Esophagus muscularis mucosa (tissue), 4 donors: ENCODE data around the gene BRD3. TPM values are rescaled to one million over a fixed set of nuclear protein-coding genes. Genes with fewer than 3 reads are reported as not detected.

ENCODE experiments used
- DNase-seq: peaks from one replicate; pipeline ENCODE4 v3.0.0-alpha.2; 2017; ENCODE audit errors: extremely low spot score
- H3K27ac ChIP-seq, 4 donors: fragments of 200-600 bp; sonication (generic); replicated peaks in 1 of 4; 1 replicate in 3 of 4; 2 replicates in 1 of 4; pipeline ENCODE4 v1.5.1; 2016 to 2019; ENCODE audit warnings: mild to moderate bottlenecking in 1 of 4
- H3K27me3 ChIP-seq, 4 donors: fragments of 200-600 bp; sonication (generic); one replicate each; pipeline versions ENCODE4 v1.5.1 to v1.6.0; 2016 to 2019
- H3K36me3 ChIP-seq, 4 donors: fragments of 200-600 bp; sonication (generic); one replicate each; pipeline ENCODE4 v1.5.1; 2016 to 2019
- H3K4me1 ChIP-seq, 4 donors: fragments of 200-600 bp; sonication (generic); one replicate each; pipeline ENCODE4 v1.5.1; 2016 to 2019
- H3K4me3 ChIP-seq, 4 donors: fragments of 200-600 bp; sonication (generic); 1 replicate in 2 of 4; 2 replicates in 2 of 4; pipeline ENCODE4 v1.5.1; 2016 to 2019; ENCODE audit warnings: mild to moderate bottlenecking in 4 of 4, moderate library complexity in 1 of 4
- H3K9me3 ChIP-seq, 4 donors: fragments of 200-600 bp; sonication (generic); 1 replicate in 3 of 4; 2 replicates in 1 of 4; pipeline ENCODE4 v1.5.1; 2016 to 2019
- CTCF ChIP-seq, 3 experiments: fragments of 200-600 bp in 2 of 3; fragments of 450-650 bp in 1 of 3; sonication (generic) in 2 of 3; IDR thresholded peaks; one replicate each; pipeline ENCODE4 v1.5.1; 2017 to 2019; ENCODE audit warnings: antibody characterized with exemption in 3 of 3, mild to moderate bottlenecking in 2 of 3, moderate library complexity in 1 of 3
- EP300 ChIP-seq: sonication (generic); formaldehyde crosslinking; IDR thresholded peaks from one replicate; pipeline ENCODE4 v1.6.1; 2017; ENCODE audit warnings: antibody characterized with exemption
- POLR2A ChIP-seq: fragments of 450-650 bp; IDR thresholded peaks from one replicate; pipeline ENCODE4 v1.6.1; 2017; ENCODE audit warnings: antibody characterized with exemption, moderate library complexity, mild to moderate bottlenecking, low read depth
- POLR2AphosphoS5 ChIP-seq, 2 donors: sonication (generic); formaldehyde crosslinking; IDR thresholded peaks; one replicate each; pipeline ENCODE4 v1.6.1; 2017; ENCODE audit warnings: antibody characterized with exemption in 2 of 2
- WGBS: methylation state at CpG from one replicate; pipeline ENCODE4 v1.1.5; 2018; 5-methylcytosine and 5-hydroxymethylcytosine counted together
- intact Hi-C: fragments of 100-400 bp; cut with DNase I; formaldehyde crosslinking; loops from one replicate; pipeline ENCODE4 v1.15.1; 2023
- total RNA-seq, 4 donors: library from RNA; depleted of rRNA; stranded (reverse); fragments of >200 nt; gene quantifications; one replicate each; pipeline versions ENCODE4 v1.1.0 to v1.2.1, GENCODE V29; 2016

Gene BRD3
- total RNA-seq, 4 donors from 2014 or later = 30.0 to 38.2 (median 33.3) TPM

- Histone ChIP-seq H3K4me1 (peaks cover 0 to 4% (median 0%) of the 10 kb centered on the region in 4 donors), H3K9me3 (no peaks in the 10 kb centered on the region), H3K27me3 (peaks cover 0 to 27% (median 0%) of the 10 kb centered on the region in 4 donors), H3K4me3 (no peak overlapping the region), H3K36me3 (no peaks in the 10 kb centered on the region), H3K27ac (no peak overlapping the region)
- no peak for TF ChIP-seq CTCF (IDR thresholded peaks at IDR 0.05)
- TF ChIP-seq EP300 = no peak
- TF ChIP-seq POLR2A = no peak
- no peak for TF ChIP-seq POLR2AphosphoS5 (IDR thresholded peaks at IDR 0.05)
- no peak for DNase-seq
- intact Hi-C loops = no loop called here
- WGBS = 88% methylated on average over 7 of the region's 9 CpGs
These were observed 60.3 kb downstream of the BRD3 start for GRCh38 chr9:134007571-134007970.

GRCh38 chr9:134007150-134007549 is 60.7 kb downstream of the BRD3 start:
- DNase-seq = no peak
- Histone ChIP-seq H3K27me3 (peaks cover 0 to 27% (median 0%) of the 10 kb centered on the region in 4 donors), H3K36me3 (no peaks in the 10 kb centered on the region), H3K27ac (no peak overlapping the region), H3K4me1 (peaks cover 0 to 4% (median 0%) of the 10 kb centered on the region in 4 donors), H3K9me3 (no peaks in the 10 kb centered on the region), H3K4me3 (no peak overlapping the region)
- TF ChIP-seq CTCF (IDR thresholded peaks at IDR 0.05) (no peak), EP300 (no peak), POLR2A (no peak), POLR2AphosphoS5 (IDR thresholded peaks at IDR 0.05) (no peak)
- WGBS = 48% methylated on average over 6 of the region's 6 CpGs
- intact Hi-C loops = no loop called here

- Histone ChIP-seq H3K36me3 (no peaks in the 10 kb centered on the region), H3K27ac (no peak overlapping the region), H3K4me3 (no peak overlapping the region), H3K27me3 (peaks cover 0 to 33% (median 0%) of the 10 kb centered on the region in 4 donors), H3K4me1 (no peaks in the 10 kb centered on the region), H3K9me3 (no peaks in the 10 kb centered on the region)
- 89% methylated on average over 8 of the region's 8 CpGs for WGBS
- TF ChIP-seq POLR2AphosphoS5 (IDR thresholded peaks at IDR 0.05) = no peak
- no peak for TF ChIP-seq POLR2A
- no peak for TF ChIP-seq EP300
- DNase-seq = no peak
- intact Hi-C loops = no loop called here
These were observed 62.4 kb downstream of the BRD3 start for GRCh38 chr9:134005381-134005780.

GRCh38 chr9:134004881-134005280 is 62.9 kb downstream of the BRD3 start:
- H3K36me3 ChIP-seq = no peaks in the 10 kb centered on the region
- intact Hi-C loops = no loop called here
- H3K4me1 ChIP-seq = no peaks in the 10 kb centered on the region
- H3K4me3 ChIP-seq = no peak overlapping the region
- H3K27me3 ChIP-seq = peaks cover 0 to 33% (median 0%) of the 10 kb centered on the region in 4 donors
- H3K9me3 ChIP-seq = no peaks in the 10 kb centered on the region
- WGBS = 83% methylated on average over 11 of the region's 14 CpGs
- no peak overlapping the region for H3K27ac ChIP-seq
- no peak for DNase-seq
- TF ChIP-seq CTCF (IDR thresholded peaks at IDR 0.05) (no peak), POLR2A (no peak), EP300 (no peak), POLR2AphosphoS5 (IDR thresholded peaks at IDR 0.05) (no peak)

GRCh38 chr9:134004131-134004873 is 63.5 kb downstream of the BRD3 start:
- H3K36me3 ChIP-seq = no peaks in the 10 kb centered on the region
- TF ChIP-seq POLR2AphosphoS5 (IDR thresholded peaks at IDR 0.05) (no peak), CTCF (IDR thresholded peaks at IDR 0.05) (no peak), POLR2A (no peak), EP300 (no peak)
- no peaks in the 10 kb centered on the region for H3K9me3 ChIP-seq
- no peak for DNase-seq
- peaks cover 0 to 33% (median 0%) of the 10 kb centered on the region in 4 donors for H3K27me3 ChIP-seq
- WGBS = 63% methylated on average over 15 of the region's 20 CpGs
- H3K4me1 ChIP-seq = no peaks in the 10 kb centered on the region
- H3K4me3 ChIP-seq = no peak overlapping the region
- intact Hi-C loops = no loop called here
- no peak overlapping the region for H3K27ac ChIP-seq
